UCSD-AML1 (cell line): ENCODE data around the gene AKAP9.
"Not testable (repeated sequence)": the region's sequence is repeated elsewhere in the genome, so short reads cannot be mapped to it uniquely, and the experiment has no call there.

Experiments used
- DNase-seq: peaks from one replicate; lab custom pipeline; 2025; ENCODE audit not compliant: unreplicated experiment; lab: John Stamatoyannopoulos, UW

The AKAP9 gene

DNA sequence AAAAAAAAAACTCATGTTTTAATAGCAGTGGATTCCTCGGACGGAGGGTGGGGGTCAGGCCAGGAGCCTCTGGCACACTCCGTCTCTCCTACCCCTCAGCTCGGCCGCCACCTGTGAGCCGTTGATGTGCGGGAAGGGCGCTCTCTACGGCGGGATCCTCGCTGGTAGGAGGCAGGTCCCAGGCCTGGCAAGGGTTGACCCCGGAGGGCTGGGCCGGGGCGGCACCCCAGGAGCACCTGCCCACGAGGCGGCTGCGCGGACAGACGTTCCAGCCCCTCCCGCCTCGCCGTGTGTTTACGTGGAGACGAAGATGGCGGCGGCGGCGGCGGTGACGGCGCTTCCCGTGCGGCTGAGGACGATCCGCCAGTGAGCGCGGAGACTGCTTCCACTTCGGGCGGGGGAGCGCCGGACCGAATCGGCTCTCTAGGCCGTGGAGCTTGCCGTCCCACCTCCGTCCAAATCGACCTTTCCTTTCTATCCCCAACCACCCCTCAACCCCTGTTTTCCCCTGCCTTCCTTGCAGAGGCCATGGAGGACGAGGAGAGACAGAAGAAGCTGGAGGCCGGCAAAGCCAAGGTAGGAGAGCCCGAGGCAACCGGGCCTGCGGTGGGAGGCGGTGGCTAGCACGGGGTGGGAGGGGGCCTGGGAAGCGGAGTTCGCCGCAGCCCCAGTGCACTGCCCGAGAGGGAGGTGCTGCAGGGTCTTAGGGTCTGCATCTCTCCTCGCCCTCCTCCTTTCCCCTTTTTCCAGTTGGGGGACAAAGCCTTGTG is at the start of gene AKAP9:
AKAP9 (plus strand) TSS at position 291 of the 770 bp plus-strand sequence; CDS start at position 529, 238 bp downstream.
- peak; percentile 80 for DNase-seq

DNA sequence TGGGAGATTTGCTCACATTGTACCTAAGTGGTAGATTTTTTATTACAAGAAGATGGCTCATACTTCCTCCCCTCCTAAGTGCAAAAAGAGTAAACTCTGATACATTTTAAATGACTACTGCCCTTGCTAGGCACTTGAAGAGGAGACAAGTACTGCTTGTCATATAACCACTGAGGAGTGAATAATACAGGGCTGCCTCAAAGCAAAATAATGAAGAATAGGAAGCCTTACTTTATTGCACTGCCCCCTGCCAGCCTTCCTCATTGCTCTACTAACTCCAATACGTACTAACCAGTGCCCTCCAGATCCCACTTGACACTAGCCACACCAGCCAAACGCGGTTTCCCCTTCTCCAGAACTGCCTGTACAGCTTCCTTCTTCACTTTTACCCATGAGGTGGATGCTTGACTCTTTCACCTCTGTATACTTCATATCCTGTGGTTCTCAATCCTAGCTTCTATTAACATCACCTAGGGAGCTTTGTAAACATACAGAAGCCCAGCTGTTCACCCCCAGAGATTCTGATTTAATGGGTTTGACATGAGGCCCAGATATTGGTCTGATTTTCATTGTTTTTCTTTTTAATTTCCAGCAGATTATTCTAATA is 48.5 kb upstream of the AKAP9 start:
- DNase-seq, result no peak

DNA sequence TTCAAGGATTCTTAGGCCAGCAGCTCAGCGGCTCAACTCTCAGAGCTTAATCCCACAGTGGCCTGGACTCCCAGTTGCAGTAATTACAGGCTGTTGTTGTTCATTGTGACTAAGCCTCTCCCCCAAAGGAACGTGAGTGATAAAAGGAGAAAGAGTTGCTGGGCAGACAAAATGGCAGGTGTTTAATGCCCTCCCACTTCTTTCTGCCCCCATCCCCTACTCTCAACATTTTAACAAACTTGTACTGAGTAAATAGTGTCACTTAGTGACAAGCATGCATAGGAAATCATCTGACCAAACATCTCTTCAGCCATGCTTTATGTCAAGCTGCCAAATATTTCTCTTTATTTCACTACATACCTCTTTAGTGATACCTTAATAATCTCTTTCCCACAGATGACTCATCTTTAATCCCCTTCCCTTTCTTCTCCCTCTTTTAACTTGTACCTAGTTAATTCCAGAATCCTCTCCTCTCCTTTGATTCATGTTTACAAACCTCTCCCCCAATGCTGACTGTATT is 47.8 kb upstream of the AKAP9 start:
- DNase-seq, result no peak

DNA sequence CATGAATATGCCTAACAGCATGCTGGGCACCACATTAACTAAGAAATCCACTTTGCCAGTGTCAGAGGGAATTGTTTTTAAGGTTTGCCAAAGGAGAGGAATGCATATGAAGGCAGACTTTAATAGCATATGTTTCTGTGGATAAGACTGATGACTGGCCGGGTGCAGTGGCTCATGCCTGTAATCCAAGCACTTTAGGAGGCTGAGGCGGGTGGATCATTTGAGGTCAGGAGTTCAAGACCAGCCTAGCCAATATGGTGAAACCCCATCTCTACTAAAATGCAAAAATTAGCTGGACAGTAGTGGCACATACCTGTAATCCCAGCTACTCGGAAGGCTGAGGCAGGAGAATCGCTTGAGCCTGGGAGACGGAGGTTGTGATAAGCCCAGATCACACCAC is 47.0 kb upstream of the AKAP9 start:
- DNase-seq, result not testable (repeated sequence)

DNA sequence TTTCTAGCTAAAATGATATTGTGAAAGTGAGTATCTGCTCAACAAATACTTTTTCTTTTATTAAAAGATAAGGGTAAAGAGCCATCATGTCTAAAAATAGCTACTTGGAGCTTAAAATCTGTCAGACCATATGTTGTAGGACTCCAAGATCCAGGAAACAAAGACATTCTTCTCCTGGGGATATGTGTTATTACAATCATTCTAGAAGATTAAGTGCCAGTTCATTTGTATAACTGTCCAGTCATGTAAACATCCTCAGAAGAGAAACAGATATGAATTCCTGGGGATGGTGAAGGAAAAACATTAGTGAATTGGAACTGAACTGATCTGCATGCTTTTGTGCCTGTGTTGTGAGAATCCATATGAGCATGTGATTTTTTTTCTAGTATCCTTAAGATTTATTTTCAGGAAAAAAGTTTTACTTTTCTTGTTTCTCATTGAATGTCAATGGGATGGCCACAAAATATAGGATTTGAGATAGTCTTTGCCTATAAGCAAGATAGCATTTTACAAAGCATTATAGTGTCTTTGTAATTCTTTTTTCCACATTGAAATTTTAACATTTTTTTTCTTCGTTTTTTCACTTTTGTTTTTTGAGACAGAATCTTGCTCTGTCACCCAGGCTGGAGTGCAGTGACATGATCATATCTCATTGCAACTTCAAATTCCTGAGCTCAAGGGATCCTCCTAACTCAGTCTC is 45.7 kb upstream of the AKAP9 start:
- no peak for DNase-seq

DNA sequence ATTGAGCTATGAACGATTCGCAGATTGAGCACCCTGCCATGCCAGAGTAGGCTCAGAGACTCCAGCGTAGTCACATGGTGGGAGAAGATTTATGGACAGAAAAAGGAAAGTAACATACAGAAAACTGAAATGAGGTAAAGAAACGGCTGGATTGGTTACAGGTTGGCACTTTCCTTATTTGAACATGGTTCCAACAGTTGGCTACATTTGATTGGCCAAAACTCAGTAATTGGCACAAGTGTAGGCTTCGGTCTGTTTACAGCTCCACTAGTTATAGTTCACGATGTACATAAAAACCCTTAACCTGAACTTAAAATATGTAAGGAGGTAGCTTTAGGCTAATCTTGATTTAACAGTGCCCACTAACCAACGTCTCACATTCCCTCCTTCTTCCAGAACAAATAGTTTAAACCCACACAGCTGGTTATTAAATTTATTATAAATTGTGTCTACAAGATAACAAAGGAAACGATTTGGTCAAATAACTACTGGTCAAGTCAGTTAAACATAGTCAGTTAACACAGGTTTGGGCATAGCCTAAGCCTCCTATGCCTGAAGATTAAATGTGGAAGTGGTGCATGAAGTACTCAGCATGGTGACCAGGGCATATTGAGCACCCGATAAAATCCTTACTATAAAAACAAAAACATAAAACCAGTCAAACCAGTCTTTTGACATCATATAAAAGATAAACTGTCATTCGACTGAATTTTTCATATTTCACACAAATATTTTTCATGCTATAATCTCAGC is 42.2 kb upstream of the AKAP9 start:
- DNase-seq, result no peak

DNA sequence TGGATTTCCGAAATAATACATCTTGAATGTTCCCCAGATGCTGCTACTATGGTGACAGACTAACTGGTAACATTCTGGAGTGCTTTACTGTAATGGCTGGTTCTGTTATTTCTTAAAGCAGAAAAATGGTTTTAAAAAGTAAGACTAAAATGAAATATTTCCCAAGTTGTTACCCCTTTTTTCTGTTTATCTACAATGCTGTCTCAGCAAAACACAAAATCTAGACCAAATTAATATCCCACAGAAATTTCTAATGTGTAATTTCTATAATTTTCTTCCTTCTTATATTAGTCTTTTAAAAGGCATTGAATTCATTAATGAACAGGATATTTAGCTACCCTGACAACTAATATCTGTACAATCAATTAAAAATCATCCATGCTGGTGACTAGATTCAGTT is 41.1 kb upstream of the AKAP9 start:
- DNase-seq, result no peak

DNA sequence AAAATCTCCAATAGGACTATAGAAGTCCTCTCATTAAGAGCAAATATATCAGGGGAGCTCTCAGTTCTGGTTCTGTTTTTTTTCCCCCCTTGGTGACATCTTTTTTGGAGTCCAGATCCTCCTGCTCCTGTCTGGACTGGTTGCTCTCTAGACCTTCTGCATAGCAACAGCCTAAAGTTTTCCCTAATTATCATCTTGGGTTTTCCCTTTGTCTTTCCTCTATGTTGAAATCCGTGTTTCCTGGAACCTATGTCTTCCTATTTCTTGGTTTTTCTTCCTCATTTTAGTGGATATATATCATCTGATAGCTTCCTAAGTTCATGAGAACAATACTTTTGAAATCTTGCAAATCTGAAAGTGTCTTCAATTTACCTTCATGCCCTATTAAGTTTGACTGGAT is 30.5 kb upstream of the AKAP9 start:
- no peak for DNase-seq

DNA sequence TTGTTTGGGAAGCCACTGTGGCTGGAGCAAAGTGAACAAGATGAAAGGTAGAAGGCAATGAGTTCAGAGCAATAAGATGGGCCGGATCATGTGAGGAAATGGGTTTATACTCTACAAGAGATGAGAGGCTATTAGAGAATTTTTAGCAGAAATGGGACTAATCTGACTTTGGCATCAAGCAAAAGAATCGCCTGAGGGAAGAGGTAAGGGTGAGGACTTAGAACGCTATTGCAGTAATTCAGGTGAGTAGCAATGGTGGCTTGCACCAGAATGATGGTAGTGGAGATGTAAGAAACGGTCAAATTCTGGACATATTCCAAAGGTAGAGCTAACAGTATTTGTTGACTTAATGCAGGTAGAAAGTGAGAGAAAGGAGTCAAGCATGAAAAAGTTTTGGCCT is 29.5 kb upstream of the AKAP9 start:
- DNase-seq, result no peak

DNA sequence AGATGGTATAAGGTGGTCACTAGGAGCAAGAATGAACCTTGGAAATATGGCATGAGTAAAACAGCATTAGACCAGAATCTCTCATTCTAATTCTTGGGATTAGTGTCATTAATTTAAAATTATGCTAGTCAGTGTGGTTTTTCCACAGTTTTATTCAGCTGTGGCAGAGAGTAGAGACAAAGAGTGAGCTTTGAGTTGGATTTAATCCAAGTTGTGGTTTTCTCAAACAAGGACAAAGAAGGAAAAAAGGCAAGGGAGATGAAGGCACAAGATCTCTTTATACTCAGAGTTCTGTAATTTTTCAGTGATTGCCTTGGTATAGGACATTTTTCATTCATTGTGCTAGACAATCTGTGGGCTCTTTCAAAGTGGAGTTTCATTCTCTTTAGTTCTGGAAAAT is 28.2 kb upstream of the AKAP9 start:
- no peak for DNase-seq

DNA sequence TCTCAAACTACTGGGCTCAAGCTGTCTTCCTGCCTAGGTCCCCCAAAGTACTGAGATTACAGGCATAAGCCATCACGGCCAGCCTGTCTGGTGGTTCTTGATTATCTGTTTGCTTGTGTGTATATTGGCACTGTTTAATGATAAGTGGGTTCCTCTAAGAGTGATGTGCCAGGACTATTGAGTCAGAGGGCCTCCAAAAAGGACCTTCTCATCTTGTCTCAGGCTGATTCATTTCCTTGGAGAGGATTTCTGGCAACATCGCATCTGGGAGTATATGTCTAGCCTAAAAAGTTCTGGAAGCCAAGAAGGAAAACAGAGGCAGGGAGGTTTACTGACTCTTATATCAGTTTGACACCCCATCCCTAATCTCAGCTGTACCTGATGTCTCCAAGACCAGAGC is 27.1 kb upstream of the AKAP9 start:
- no peak for DNase-seq

DNA sequence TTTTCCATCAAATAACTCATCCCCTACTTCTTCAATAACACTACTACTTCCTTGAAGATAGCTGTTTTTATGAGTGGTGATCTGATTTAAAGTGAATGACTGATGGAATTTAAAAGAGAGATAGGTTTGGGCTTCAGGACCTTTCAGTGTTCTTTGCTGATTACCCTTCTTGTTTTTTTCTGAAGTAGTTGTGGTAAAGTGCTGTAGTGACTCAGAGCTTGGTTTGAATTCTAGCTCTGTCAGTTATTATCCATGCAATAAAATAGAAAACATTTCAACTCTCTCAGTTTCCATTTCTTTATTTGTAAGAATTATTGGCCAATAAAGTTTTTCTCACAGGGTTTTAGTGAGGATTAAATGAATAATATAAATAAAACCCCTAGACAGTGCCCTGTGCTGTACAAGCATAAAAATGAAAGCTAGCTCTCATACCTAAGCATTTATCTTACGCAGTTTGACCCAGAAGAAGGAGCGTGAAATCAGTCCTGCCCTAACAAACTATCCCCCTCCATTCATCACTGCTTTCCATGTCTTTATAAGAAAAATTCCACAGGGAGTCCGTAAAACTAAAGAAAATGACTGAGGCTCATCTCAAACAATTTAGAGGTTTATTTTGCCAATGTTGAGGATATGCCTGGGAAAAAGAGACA is 25.1 kb upstream of the AKAP9 start:
- no peak for DNase-seq

DNA sequence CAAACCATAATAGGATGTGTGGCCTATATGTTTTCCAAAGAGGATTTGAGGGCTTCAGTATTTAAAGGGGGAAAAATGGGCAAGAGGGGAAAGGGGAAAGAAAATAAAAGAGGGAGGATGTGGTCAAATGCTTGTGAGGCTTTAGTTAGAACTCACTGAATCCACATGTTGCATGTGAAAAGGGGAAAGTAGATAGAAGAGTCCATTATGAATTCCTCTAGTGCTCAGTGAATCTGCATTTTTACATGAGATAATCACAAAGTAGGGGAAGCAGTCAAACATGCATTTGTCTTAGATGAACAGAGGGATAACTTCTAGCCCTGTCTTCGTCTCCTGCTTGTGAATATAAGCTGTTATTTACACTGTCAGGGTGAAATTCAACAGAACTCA is 24.6 kb upstream of the AKAP9 start:
- no peak for DNase-seq

DNA sequence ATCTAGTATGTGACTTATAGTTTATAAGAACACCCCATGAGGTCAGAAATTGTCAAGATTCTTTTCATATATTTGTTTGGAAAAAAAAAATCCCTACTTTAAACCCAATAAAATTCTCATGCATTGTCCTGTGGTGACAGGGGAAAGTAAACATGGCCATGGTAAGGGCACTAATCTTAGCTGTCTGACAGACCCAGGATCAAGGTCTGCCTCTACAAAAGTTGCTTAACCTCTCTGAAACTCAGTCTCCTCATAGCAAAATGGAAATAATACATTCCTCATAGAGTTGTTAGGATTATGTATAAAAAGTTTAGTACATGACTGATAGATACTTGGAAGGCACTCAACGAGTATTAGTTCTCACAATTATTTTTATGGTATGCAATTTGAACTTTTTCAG is 22.3 kb upstream of the AKAP9 start:
- no peak for DNase-seq

DNA sequence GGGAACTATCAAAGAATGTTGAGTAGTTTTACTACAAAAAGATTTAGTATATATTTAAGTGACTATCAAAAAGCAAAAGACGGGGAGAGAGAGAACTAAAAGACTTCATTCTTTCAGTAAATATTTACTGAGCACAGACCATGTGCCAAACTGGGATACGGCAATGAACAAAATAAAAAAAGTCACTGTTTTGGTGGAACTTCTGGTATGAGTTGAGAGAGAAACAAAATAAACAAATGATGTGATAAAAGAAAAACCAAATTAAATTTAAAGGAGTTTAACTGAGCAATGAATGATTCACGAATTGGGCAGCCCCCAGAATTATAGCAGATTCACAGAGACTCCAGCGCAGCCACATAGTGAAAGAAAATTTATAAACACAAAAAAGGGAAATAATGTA is 17.8 kb upstream of the AKAP9 start:
- DNase-seq, result no peak

DNA sequence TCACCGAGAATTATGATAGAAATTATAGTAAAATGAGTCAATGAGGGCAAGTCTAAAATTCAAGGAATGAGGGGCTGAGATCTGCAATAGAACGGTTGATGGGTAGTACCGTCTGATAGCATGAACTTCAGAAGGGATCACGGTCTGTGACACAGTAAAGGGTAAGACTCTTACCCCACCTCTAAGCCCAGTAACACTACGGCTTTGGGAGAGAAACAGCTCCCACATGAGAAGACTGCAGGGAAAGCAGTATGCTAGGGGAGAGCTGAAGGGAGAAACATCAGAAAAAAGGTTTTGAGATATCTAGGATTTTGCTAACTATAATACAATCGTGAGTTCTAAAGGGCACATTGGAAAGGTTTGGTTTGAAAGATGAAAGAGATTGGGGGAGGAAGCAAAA is 12.8 kb upstream of the AKAP9 start:
- DNase-seq, result no peak

DNA sequence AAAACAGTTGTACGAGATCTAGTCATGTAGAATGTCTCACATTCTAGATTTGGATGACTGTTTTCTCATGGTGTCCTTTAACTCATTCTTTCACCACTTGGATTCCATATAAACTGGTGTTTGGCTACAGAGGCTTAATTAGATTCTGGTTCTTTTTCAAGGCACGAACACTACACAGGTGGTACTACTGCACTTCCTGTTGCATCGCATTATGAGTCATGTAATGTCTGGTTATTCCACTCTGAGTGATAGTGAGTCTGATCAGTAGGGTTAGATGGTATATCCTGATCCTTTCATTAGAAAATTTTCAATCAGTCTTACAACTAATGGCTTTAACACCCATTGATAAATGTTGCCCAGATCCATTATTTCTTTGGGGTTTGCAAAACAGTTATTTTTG is 11.2 kb upstream of the AKAP9 start:
- DNase-seq, result no peak

DNA sequence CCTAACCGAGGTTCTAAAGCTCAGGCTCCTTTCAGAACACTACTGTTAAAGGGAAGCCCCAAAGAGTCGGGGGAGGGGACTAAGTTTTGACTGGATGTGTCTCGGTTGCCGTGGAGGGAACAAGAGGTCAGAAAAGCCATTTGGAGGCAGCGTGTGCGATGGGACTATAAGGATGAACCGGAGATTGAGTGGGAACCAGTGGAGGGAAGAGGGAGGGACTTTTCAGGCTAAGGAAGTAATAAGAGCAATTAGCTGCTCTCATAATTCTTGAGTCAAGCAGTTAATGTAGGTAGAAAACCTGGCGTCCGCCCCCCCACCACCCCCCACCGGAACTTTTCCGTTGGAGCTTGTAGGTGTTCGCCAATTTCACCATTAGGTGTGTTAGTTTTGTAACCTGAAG is 491 bp upstream of the AKAP9 start:
- DNase-seq, result peak; percentile 19

DNA sequence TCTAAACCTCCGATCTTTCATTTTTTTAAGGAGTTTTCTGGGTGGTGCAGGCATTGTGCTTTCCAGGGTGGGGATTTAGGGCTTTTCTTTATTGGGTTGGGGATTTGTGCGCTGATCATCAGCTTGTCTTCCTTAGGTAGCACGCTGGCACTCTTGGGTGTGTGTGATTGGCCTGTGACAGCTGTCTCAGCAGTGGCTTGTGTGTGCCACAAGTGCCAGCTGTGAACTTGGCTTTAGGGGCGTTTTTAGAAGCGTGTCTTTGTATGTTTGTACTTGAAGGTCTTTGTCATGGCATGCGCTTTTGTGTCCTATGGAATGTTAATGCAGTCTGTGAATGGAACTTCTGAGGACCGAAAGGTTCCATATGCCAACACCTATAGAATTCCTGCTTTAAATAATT is 788 bp downstream of the AKAP9 start:
- DNase-seq, result peak; percentile 9

DNA sequence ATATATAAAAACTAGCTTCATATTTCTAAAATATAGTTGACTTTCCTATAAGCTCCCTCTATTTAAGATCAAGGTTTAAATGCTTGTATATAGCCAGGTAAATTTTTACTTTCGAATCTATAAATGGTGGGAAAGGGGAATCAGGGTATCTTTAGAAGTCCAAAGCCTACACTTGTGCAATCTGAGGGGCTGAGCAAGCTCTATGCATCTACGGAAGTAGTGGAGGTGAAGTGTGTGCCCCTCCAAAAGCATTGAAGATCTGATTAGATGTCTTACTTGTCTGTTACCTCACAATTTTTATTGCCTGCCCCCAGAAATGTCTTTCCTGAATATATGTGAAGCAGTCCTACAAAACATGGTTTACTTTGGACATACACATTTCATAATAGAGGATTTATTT is 1.6 kb downstream of the AKAP9 start:
- no peak for DNase-seq

DNA sequence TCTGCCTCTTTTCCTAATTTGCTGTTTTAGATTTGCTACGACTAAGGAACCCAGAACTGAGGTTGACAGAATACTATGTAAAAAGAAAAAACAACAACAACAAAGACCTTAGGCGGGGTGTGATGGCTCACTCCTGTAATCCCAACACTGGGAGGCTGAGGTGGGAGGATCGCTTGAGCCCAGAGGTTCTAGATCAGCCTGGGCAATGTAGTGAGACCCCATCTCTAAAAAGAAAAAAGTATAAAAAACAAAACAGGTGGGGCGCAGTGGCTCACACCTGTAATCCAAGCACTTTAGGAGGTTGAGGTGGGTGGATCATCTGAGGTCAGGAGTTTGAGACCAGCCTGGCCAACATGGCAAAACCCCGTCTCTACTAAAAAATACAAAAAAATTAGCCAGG is 4.3 kb downstream of the AKAP9 start:
- DNase-seq, result not testable (repeated sequence)
